H1 (cell line): ENCODE results near the gene JAKMIP1. TPM values are rescaled to one million over a fixed set of nuclear protein-coding genes. Genes with fewer than 3 reads are reported as not detected.

Source experiments
- KDM1A ChIP-seq: fragments of 200-600, 300-600 bp; sonication (generic); IDR thresholded peaks from 2 replicates; pipeline ENCODE4 v1.7.1; 2016; ENCODE audit warnings: mild to moderate bottlenecking, low read length, borderline replicate concordance
- polyA plus RNA-seq, 7 experiments: library from polyadenylated mRNA; depleted of rRNA in 3 of 7; stranded (reverse) in 5 of 7; unstranded in 2 of 7; fragments of >200 nt in 5 of 7; fragments of 200-250 nt in 2 of 7; gene quantifications; 1 replicate in 5 of 7; 2 replicates in 1 of 7; 4 replicates in 1 of 7; pipeline versions ENCODE4 v1.2.1 to v1.2.3, GENCODE V29; 2011 to 2013; ENCODE audit warnings: missing spikeins in 2 of 7, mixed read lengths in 2 of 7
- total RNA-seq: library from RNA; stranded (reverse); fragmentation: NEBNext Ultra II Directional; extraction: Animal tissue kit (Norgen Biotek cat#: 25700); gene quantifications from 2 replicates; pipeline ENCODE4 v1.2.1, GENCODE V29; 2021

JAKMIP1 gene
- total and polyA plus RNA-seq, 2 of the 8 experiments (the other 6 are each of a cell fraction or from before 2014, with no cell fraction given), result 2.5 to 4.4 TPM

DNA sequence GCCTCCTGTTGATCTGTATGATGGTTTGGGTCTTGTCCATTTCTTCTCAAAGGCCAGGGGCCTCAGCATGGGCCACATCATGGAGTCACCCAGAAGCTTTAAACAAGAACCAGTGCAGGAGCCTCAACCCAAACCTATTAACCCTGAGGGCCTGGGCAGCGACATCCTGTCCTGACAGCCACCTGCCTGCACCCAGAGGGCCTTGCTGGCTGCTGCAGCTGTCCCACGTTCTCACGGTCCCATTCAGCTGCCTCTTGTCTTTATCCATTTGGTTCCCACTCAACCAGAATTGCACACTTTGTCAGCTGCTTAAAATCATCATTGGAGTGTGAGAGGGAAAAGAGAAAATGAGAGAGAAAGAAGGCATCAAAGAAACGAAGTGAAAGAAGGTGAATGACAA is 203.7 kb downstream of the JAKMIP1 start (continued):
- TF ChIP-seq KDM1A, result no peak
